Measurements from ENCODE around the gene ADSS1.

The ADSS1 gene

DNA sequence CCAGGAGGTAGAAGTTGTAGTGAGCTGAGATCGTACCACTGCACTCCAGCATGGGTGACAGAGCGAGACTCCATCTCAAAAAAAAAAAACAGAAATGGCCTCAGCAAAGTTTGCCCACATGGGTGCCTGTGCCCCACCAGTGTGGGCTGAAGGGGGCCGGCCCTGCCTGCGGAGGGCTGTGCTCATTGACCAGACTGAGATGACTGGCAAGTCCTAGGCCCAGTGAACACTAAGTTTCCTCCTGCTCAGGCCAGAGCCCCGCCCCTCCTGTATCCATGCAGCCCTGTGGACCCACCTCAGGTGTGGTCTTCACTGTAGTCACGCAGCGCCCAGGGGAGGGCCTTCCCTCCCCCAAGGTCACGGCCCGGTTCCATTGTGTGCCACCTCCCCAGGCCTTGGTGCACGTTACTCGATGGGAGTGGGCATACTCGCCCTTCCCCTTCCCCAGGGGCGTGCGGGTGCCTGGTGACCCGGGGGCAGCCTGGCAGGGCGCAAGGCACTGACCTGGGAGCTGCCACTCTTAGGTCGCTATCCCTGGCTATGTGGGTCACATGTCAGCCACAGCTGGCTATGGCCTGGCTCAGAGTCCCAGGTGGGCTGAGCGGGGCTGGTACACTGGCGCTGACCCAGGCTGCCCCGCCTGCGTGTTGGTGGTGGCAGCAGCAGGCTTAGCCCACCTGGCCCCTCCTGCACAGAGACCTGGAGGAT is 18.5 kb upstream of the ADSS1 start:
- no CpG with 5 or more reads among the region's 21 CpGs for WGBS (ENCODE audit: extremely low coverage, insufficient coverage, low lambda C conversion rate)
- H3K27ac ChIP-seq (ENCODE audit: low read depth, low read length), result no peak overlapping the region
- H3K4me1 ChIP-seq (ENCODE audit: control insufficient read depth, low read depth, low read length), result peaks cover 4% of the 10 kb centered on the region
- H3K4me2 ChIP-seq (ENCODE audit: low read length), result no peak overlapping the region
- H2BK5ac ChIP-seq (ENCODE audit: low read length), result no peak overlapping the region
- H4K5ac ChIP-seq (ENCODE audit: low read length), result no peak overlapping the region
- H2BK15ac ChIP-seq (replicated peaks; ENCODE audit: low read depth), result no peak overlapping the region
- H3K27me3 ChIP-seq (ENCODE audit: insufficient read depth, low read length, poor library complexity), result no peaks in the 10 kb centered on the region
- H2AK5ac ChIP-seq (ENCODE audit: low read length), result no peak overlapping the region
- no peak overlapping the region for H3K4ac ChIP-seq (ENCODE audit: low read depth, low read length)
- H4K8ac ChIP-seq (ENCODE audit: low read depth, low read length), result no peak overlapping the region
- H3K23ac ChIP-seq (ENCODE audit: low read length), result no peak overlapping the region
- H3K79me2 ChIP-seq (ENCODE audit: control insufficient read depth, insufficient read depth, low read length), result no peaks in the 10 kb centered on the region
- no peak overlapping the region for H3K4me3 ChIP-seq (ENCODE audit: low read length)
- no peak overlapping the region for H3K56ac ChIP-seq (ENCODE audit: low read length)
- no peak overlapping the region for H2BK120ac ChIP-seq (ENCODE audit: low read depth, low read length)
- no peak overlapping the region for H3K18ac ChIP-seq (ENCODE audit: low read length)
- peak; percentile 50 for DNase-seq
- H3K36me3 ChIP-seq (ENCODE audit: control insufficient read depth, insufficient read depth, low read length), result peaks cover 7% of the 10 kb centered on the region
- no peak overlapping the region for H3K9ac ChIP-seq (ENCODE audit: low read length)
- H3K79me1 ChIP-seq (ENCODE audit: low read length), result no peaks in the 10 kb centered on the region

DNA sequence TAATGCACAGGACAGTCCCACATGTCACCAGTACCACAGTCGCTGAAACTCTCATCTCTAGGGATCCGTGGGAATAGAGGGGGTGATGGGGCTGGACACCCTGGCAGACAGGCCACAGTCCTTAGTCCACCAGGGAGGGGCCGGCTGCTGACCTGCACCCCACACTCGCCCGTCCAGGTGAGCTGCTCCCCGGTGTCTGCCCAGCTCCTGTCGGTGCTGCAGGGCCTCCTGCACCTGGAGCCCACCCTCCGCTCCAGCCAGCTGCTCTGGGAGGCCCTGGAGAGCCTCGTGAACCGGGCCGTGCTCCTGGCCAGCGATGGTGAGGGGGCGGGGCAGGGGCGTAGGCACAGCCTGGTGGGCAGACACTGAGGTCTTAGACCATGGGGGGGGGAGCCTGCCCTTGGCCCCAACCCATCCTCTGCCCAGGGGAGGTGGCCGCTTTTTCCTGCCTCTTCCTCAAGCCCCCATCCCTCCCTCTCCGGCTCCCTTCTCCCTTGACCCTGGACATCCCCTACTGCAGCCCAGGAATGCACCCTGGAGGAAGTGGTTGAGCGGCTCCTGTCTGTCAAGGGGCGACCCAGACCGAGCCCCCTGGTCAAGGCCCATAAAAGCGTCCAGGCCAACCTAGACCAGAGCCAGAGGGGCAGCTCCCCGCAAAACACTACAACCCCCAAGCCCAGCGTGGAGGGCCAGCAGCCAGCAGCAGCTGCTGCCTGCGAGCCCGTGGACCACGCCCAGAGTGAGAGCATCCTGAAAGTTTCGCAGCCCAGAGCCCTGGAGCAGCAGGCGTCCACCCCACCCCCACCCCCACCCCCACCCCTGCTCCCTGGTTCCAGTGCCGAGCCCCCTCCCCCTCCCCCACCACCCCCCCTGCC is 17.1 kb upstream of the ADSS1 start:
- no peak overlapping the region for H4K5ac ChIP-seq (ENCODE audit: low read length)
- H3K79me1 ChIP-seq (ENCODE audit: low read length), result no peaks in the 10 kb centered on the region
- H3K4me1 ChIP-seq (ENCODE audit: control insufficient read depth, low read depth, low read length), result peaks cover 2% of the 10 kb centered on the region
- no peak overlapping the region for H3K9ac ChIP-seq (ENCODE audit: low read length)
- peaks cover 10% of the 10 kb centered on the region for H3K36me3 ChIP-seq (ENCODE audit: control insufficient read depth, insufficient read depth, low read length)
- H3K18ac ChIP-seq (ENCODE audit: low read length), result no peak overlapping the region
- H2BK15ac ChIP-seq (replicated peaks; ENCODE audit: low read depth), result no peak overlapping the region
- no peak for DNase-seq
- no peak overlapping the region for H3K27ac ChIP-seq (ENCODE audit: low read depth, low read length)
- no peak overlapping the region for H4K8ac ChIP-seq (ENCODE audit: low read depth, low read length)
- no peak overlapping the region for H3K4me2 ChIP-seq (ENCODE audit: low read length)
- H3K4me3 ChIP-seq (ENCODE audit: low read length), result no peak overlapping the region
- H2AK5ac ChIP-seq (ENCODE audit: low read length), result no peak overlapping the region
- no peak overlapping the region for H2BK5ac ChIP-seq (ENCODE audit: low read length)
- H3K79me2 ChIP-seq (ENCODE audit: control insufficient read depth, insufficient read depth, low read length), result no peaks in the 10 kb centered on the region
- H3K27me3 ChIP-seq (ENCODE audit: insufficient read depth, low read length, poor library complexity), result no peaks in the 10 kb centered on the region
- H3K56ac ChIP-seq (ENCODE audit: low read length), result peak overlapping the region; percentile 60
- no peak overlapping the region for H3K4ac ChIP-seq (ENCODE audit: low read depth, low read length)
- no CpG with 5 or more reads among the region's 28 CpGs for WGBS (ENCODE audit: extremely low coverage, insufficient coverage, low lambda C conversion rate)
- no peak overlapping the region for H3K23ac ChIP-seq (ENCODE audit: low read length)
- H2BK120ac ChIP-seq (ENCODE audit: low read depth, low read length), result no peak overlapping the region

DNA sequence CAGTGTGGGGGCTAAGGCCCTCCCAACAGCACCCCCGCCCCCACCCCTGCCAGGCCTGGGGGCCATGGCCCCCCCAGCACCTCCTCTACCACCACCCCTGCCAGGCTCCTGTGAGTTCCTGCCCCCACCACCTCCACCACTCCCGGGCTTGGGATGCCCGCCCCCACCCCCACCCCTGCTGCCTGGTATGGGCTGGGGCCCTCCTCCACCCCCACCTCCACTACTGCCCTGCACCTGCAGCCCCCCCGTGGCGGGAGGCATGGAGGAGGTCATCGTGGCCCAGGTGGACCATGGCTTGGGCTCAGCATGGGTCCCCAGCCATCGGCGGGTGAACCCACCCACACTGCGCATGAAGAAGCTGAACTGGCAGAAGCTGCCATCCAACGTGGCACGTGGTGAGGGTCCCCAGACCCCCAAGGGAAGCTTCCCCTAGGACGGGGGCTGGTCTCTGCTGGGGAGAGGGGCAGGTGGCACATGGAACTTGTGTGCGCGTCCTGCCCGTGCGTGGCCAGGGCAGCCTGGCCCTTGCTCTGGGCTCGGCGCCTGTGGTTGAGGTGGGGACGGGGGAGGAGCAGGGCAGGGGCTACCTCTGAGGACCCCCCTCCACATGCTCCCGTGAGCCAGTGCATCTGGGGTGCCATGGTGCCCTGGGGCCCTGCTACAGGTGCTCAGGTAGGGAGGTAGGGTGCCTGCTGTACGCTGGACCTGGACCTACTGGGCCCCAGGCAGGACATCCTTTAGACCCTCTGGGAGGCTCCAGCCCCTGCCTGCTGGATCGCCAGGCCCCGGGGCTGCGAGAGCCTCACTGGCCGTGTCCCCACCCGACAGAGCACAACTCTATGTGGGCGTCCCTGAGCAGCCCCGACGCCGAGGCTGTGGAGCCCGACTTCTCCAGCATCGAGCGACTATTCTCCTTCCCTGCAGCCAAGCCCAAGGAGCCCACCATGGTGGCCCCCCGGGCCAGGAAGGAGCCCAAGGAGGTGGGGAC is 16.1 kb upstream of the ADSS1 start:
- Histone ChIP-seq H3K4me3 (ENCODE audit: low read length) (no peak overlapping the region), H3K18ac (ENCODE audit: low read length) (no peak overlapping the region), H4K5ac (ENCODE audit: low read length) (no peak overlapping the region), H3K79me1 (ENCODE audit: low read length) (no peaks in the 10 kb centered on the region), H3K56ac (ENCODE audit: low read length) (no peak overlapping the region), H3K36me3 (ENCODE audit: control insufficient read depth, insufficient read depth, low read length) (peaks cover 10% of the 10 kb centered on the region), H2BK5ac (ENCODE audit: low read length) (no peak overlapping the region), H4K8ac (ENCODE audit: low read depth, low read length) (no peak overlapping the region), H2BK120ac (ENCODE audit: low read depth, low read length) (no peak overlapping the region), H2BK15ac (replicated peaks; ENCODE audit: low read depth) (no peak overlapping the region), H3K9ac (ENCODE audit: low read length) (no peak overlapping the region), H3K27ac (ENCODE audit: low read depth, low read length) (no peak overlapping the region), H2AK5ac (ENCODE audit: low read length) (no peak overlapping the region), H3K4me1 (ENCODE audit: control insufficient read depth, low read depth, low read length) (peaks cover 2% of the 10 kb centered on the region), H3K27me3 (ENCODE audit: insufficient read depth, low read length, poor library complexity) (no peaks in the 10 kb centered on the region), H3K79me2 (ENCODE audit: control insufficient read depth, insufficient read depth, low read length) (no peaks in the 10 kb centered on the region), H3K23ac (ENCODE audit: low read length) (no peak overlapping the region), H3K4me2 (ENCODE audit: low read length) (no peak overlapping the region), H3K4ac (ENCODE audit: low read depth, low read length) (no peak overlapping the region)
- DNase-seq, result no peak
- WGBS (ENCODE audit: extremely low coverage, insufficient coverage, low lambda C conversion rate), result no CpG with 5 or more reads among the region's 34 CpGs

DNA sequence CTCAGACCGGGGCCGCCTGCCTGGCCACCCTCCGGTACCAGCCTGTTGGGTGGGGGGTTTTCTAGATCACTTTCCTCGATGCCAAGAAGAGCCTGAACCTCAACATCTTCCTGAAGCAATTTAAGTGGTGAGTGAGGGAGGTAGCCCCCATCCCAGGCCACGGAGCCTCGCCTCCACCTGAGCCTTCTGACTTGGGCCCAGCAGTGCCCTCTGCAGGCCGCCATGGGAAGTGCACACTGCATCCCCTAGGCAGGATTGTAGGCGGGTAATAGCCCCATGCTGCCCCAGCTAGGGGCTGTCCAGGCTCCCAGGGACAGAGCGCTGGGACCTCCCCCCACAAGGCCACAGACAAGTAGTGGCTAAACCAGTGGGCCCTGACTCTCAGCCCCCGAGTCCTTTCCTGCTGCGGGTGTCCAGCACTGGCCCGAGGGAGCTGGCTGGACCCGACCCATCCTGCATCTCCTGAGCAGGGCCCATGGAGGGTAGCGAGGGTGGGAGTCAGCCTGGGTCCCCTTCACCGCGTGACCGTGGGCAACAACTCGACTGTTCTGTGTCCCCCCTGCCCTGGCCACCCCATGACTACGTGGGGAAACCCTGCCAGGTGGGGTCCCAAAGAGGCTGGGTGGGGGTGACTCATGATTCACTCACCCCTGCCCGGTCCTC is 15.3 kb upstream of the ADSS1 start:
- Histone ChIP-seq H3K4me3 (ENCODE audit: low read length) (no peak overlapping the region), H3K27ac (ENCODE audit: low read depth, low read length) (no peak overlapping the region), H3K18ac (ENCODE audit: low read length) (no peak overlapping the region), H3K79me1 (ENCODE audit: low read length) (no peaks in the 10 kb centered on the region), H3K36me3 (ENCODE audit: control insufficient read depth, insufficient read depth, low read length) (peaks cover 10% of the 10 kb centered on the region), H3K4me2 (ENCODE audit: low read length) (no peak overlapping the region), H4K8ac (ENCODE audit: low read depth, low read length) (no peak overlapping the region), H3K56ac (ENCODE audit: low read length) (no peak overlapping the region), H4K5ac (ENCODE audit: low read length) (no peak overlapping the region), H3K27me3 (ENCODE audit: insufficient read depth, low read length, poor library complexity) (no peaks in the 10 kb centered on the region), H3K4me1 (ENCODE audit: control insufficient read depth, low read depth, low read length) (peaks cover 2% of the 10 kb centered on the region), H2BK5ac (ENCODE audit: low read length) (no peak overlapping the region), H3K4ac (ENCODE audit: low read depth, low read length) (no peak overlapping the region), H3K23ac (ENCODE audit: low read length) (no peak overlapping the region), H3K9ac (ENCODE audit: low read length) (no peak overlapping the region), H3K79me2 (ENCODE audit: control insufficient read depth, insufficient read depth, low read length) (no peaks in the 10 kb centered on the region), H2BK120ac (ENCODE audit: low read depth, low read length) (no peak overlapping the region), H2AK5ac (ENCODE audit: low read length) (no peak overlapping the region), H2BK15ac (replicated peaks; ENCODE audit: low read depth) (no peak overlapping the region)
- no CpG with 5 or more reads among the region's 20 CpGs for WGBS (ENCODE audit: extremely low coverage, insufficient coverage, low lambda C conversion rate)
- DNase-seq, result peak; percentile 86

DNA sequence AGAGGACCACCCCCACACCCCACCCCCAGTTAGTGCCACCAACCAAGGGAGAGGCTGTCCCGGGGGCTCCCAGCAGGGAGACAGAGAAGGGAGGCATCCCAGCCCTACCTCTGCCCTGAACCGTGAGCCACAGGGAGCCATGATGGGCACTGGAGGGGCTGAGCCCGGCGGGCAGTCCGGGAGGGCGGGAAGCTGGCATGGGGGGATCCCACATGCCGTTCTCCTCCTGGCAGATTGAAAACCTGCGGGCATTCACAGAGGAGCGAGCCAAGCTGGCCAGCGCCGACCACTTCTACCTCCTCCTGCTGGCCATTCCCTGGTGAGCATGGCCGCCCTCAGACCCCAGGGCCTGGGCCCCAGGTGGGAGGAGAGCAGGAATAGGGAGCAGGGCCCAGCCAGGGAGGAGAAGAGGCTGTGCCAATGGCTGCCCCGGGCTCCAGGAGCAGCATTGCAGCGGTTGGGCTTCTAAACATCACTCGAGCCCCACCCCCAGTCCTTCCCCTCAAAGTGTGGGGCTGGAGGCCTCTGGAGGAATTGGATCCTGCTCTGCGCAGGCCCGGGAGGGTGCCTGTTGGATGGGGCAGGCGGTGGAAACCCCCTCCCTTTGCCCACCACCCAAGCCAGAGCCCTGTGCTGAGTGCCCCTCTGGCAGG is 14.5 kb upstream of the ADSS1 start:
- no peak overlapping the region for H2BK5ac ChIP-seq (ENCODE audit: low read length)
- no peak overlapping the region for H2AK5ac ChIP-seq (ENCODE audit: low read length)
- no peaks in the 10 kb centered on the region for H3K79me1 ChIP-seq (ENCODE audit: low read length)
- peaks cover 3% of the 10 kb centered on the region for H3K36me3 ChIP-seq (ENCODE audit: control insufficient read depth, insufficient read depth, low read length)
- H3K18ac ChIP-seq (ENCODE audit: low read length), result no peak overlapping the region
- no peak overlapping the region for H3K4ac ChIP-seq (ENCODE audit: low read depth, low read length)
- peaks cover 2% of the 10 kb centered on the region for H3K4me1 ChIP-seq (ENCODE audit: control insufficient read depth, low read depth, low read length)
- H2BK120ac ChIP-seq (ENCODE audit: low read depth, low read length), result no peak overlapping the region
- H2BK15ac ChIP-seq (replicated peaks; ENCODE audit: low read depth), result no peak overlapping the region
- H3K27me3 ChIP-seq (ENCODE audit: insufficient read depth, low read length, poor library complexity), result no peaks in the 10 kb centered on the region
- H3K9ac ChIP-seq (ENCODE audit: low read length), result no peak overlapping the region
- H3K56ac ChIP-seq (ENCODE audit: low read length), result no peak overlapping the region
- H4K5ac ChIP-seq (ENCODE audit: low read length), result no peak overlapping the region
- no peak overlapping the region for H3K23ac ChIP-seq (ENCODE audit: low read length)
- no peak for DNase-seq
- H3K27ac ChIP-seq (ENCODE audit: low read depth, low read length), result no peak overlapping the region
- H3K4me2 ChIP-seq (ENCODE audit: low read length), result no peak overlapping the region
- H4K8ac ChIP-seq (ENCODE audit: low read depth, low read length), result no peak overlapping the region
- H3K4me3 ChIP-seq (ENCODE audit: low read length), result no peak overlapping the region
- WGBS (ENCODE audit: extremely low coverage, insufficient coverage, low lambda C conversion rate), result no CpG with 5 or more reads among the region's 18 CpGs
- H3K79me2 ChIP-seq (ENCODE audit: control insufficient read depth, insufficient read depth, low read length), result no peaks in the 10 kb centered on the region
